Keratinocyte (primary cell): ENCODE data around the gene PPP6R1. TPM values are rescaled to one million over a fixed set of nuclear protein-coding genes. Genes with fewer than 3 reads are reported as not detected.

Source experiments
- DNase-seq: peaks from one replicate; pipeline ENCODE4 v3.0.0-alpha.2; 2011; ENCODE audit warnings: low read depth, missing footprints, low spot score
- FAIRE-seq: peaks from 2 replicates; lab custom pipeline; 2011; peaks lifted over from hg19 to GRCh38; lab: Jason Lieb, UNC
- H2AFZ ChIP-seq: 2 replicates; pipeline ENCODE4 v1.6.0; 2012; ENCODE audit warnings: low read length, control low read depth, inconsistent platforms; ENCODE audit not compliant: control insufficient read depth
- H3K27ac ChIP-seq: 2 replicates; pipeline ENCODE4 v1.5.1; 2011; ENCODE audit warnings: low read length; ENCODE audit not compliant: control insufficient read depth, insufficient read depth
- H3K27me3 ChIP-seq: 3 replicates; pipeline ENCODE4 v1.6.0; 2011; ENCODE audit warnings: low read length; ENCODE audit not compliant: control insufficient read depth, insufficient read depth; ENCODE audit errors: extremely low read depth
- H3K36me3 ChIP-seq, 2 experiments: 2 replicates in 1 of 2; 3 replicates in 1 of 2; pipeline ENCODE4 v1.5.1; 2011; ENCODE audit warnings: low read length in 2 of 2, mild to moderate bottlenecking in 1 of 2; ENCODE audit not compliant: control insufficient read depth in 2 of 2, insufficient read depth in 2 of 2; ENCODE audit errors: extremely low read depth in 1 of 2
- H3K4me1 ChIP-seq: 3 replicates; pipeline ENCODE4 v1.5.1; 2011; ENCODE audit warnings: low read length; ENCODE audit not compliant: control insufficient read depth, insufficient read depth; ENCODE audit errors: extremely low read depth
- H3K4me2 ChIP-seq: 3 replicates; pipeline ENCODE4 v1.6.0; 2011; ENCODE audit warnings: low read depth, low read length; ENCODE audit not compliant: control insufficient read depth, insufficient read depth; ENCODE audit errors: extremely low read depth
- H3K4me3 ChIP-seq, 3 experiments: fragments of 200-600 bp in 1 of 3; sonication (generic) in 1 of 3; 2 replicates in 2 of 3; 3 replicates in 1 of 3; pipeline ENCODE4 v1.5.1; 2011 to 2016; ENCODE audit warnings: low read length in 3 of 3, mild to moderate bottlenecking in 3 of 3, control low read depth in 2 of 3, inconsistent platforms in 1 of 3, low read depth in 1 of 3, mixed read lengths in 1 of 3, mixed run types in 1 of 3, moderate library complexity in 1 of 3; ENCODE audit not compliant: control insufficient read depth in 2 of 3, insufficient read depth in 2 of 3; ENCODE audit errors: extremely low read depth in 1 of 3
- H3K79me2 ChIP-seq: 2 replicates; pipeline ENCODE4 v1.6.0; 2012; ENCODE audit warnings: low read length; ENCODE audit not compliant: control insufficient read depth, insufficient read depth
- H3K9ac ChIP-seq: 3 replicates; pipeline ENCODE4 v1.6.0; 2011; ENCODE audit warnings: low read length; ENCODE audit not compliant: control insufficient read depth, insufficient read depth; ENCODE audit errors: extremely low read depth
- H3K9me1 ChIP-seq: 3 replicates; pipeline ENCODE4 v1.6.0; 2011; ENCODE audit warnings: low read length; ENCODE audit not compliant: control insufficient read depth, insufficient read depth; ENCODE audit errors: extremely low read depth
- H3K9me3 ChIP-seq: 2 replicates; pipeline ENCODE4 v1.5.1; 2012; ENCODE audit warnings: low read depth, low read length; ENCODE audit not compliant: control insufficient read depth
- H4K20me1 ChIP-seq: 3 replicates; pipeline ENCODE4 v1.6.0; 2011; ENCODE audit warnings: low read length; ENCODE audit not compliant: control insufficient read depth, insufficient read depth; ENCODE audit errors: extremely low read depth
- CTCF ChIP-seq, 3 experiments: IDR thresholded peaks in 1 of 3; conservative IDR thresholded peaks in 1 of 3; optimal IDR thresholded peaks in 1 of 3; 2 replicates in 2 of 3; 3 replicates in 1 of 3; pipeline versions ENCODE3 to v1.5.1; 2011; ENCODE audit warnings: low read length in 3 of 3, mild to moderate bottlenecking in 3 of 3, moderate library complexity in 2 of 3, control low read depth in 1 of 3, inconsistent platforms in 1 of 3; ENCODE audit not compliant: insufficient read depth in 2 of 3; ENCODE audit errors: extremely low read depth in 1 of 3
- EZH2 ChIP-seq: IDR thresholded peaks from one replicate; pipeline ENCODE4 v1.6.1; 2012; ENCODE audit warnings: inconsistent platforms, mild to moderate bottlenecking, low read length, moderate library complexity
- dilution Hi-C: fragments of 300-500 bp; cut with MboI; formaldehyde crosslinking; loops from one replicate; pipeline ENCODE4 v1.7.0; 2020; ENCODE audit warnings: low sequenced_read_pairs; ENCODE audit not compliant: extremely low pct_ligation_motif_present
- polyA plus RNA-seq, 5 experiments: library from polyadenylated mRNA; depleted of rRNA in 3 of 5; stranded (reverse) in 3 of 5; stranded (forward) in 1 of 5; unstranded in 1 of 5; fragments of >200 nt; gene quantifications; 1 replicate in 1 of 5; 2 replicates in 3 of 5; 3 replicates in 1 of 5; pipeline versions ENCODE4 v1.2.1 to v1.2.3, GENCODE V29; 2011 to 2012; ENCODE audit warnings: missing spikeins in 2 of 5, low read depth in 1 of 5, low replicate concordance in 1 of 5

PPP6R1 gene
- polyA plus RNA-seq, 1 donor (not counting 4 experiments of a cell fraction or from before 2014, with no cell fraction given), result 26.7 TPM

GRCh38 chr19:55245236-55245904 is 13.4 kb downstream of the PPP6R1 start:
- dilution Hi-C loops, result no loop called here

GRCh38 chr19:55244004-55244680 is 14.7 kb downstream of the PPP6R1 start:
- Histone ChIP-seq H3K4me1 (peaks cover 8% of the 10 kb centered on the region), H3K27ac (no peak overlapping the region), H3K9ac (no peak overlapping the region), H3K4me2 (no peak overlapping the region), H3K9me1 (peaks cover 2% of the 10 kb centered on the region), H3K27me3 (no peaks in the 10 kb centered on the region), H3K9me3 (no peaks in the 10 kb centered on the region), H3K79me2 (peaks cover 36% of the 10 kb centered on the region), H3K4me3 (no peak overlapping the region), H3K36me3 (peaks cover 40 to 46% of the 10 kb centered on the region in 2 experiments), H2AFZ (no peak overlapping the region), H4K20me1 (peaks cover 15% of the 10 kb centered on the region)
- DNase-seq (no peak), FAIRE-seq (no peak)
- TF ChIP-seq CTCF (optimal IDR thresholded peaks at IDR 0.05 in 1 of 3, IDR thresholded peaks at IDR 0.05 in 1 of 3, conservative IDR thresholded peaks at IDR 0.05 in 1 of 3; ENCODE audit: extremely low read depth in 1 of 3, insufficient read depth in 2 of 3, low read length in 3 of 3), result no peak
- dilution Hi-C loops, result no loop called here

More at GRCh38 chr19:55245236-55245904, 13.4 kb downstream of the PPP6R1 start:
- H3K9ac ChIP-seq, result no peak overlapping the region
- H4K20me1 ChIP-seq, result peaks cover 21% of the 10 kb centered on the region
- peaks cover 49% of the 10 kb centered on the region for H3K79me2 ChIP-seq
- no peak for FAIRE-seq
- H3K27me3 ChIP-seq, result no peaks in the 10 kb centered on the region
- no peak overlapping the region for H3K27ac ChIP-seq
- peaks cover 8% of the 10 kb centered on the region for H3K4me1 ChIP-seq
- no peak overlapping the region for H3K4me2 ChIP-seq
- peaks cover 2% of the 10 kb centered on the region for H3K9me1 ChIP-seq
- TF ChIP-seq EZH2, result no peak
- no peak for TF ChIP-seq CTCF (optimal IDR thresholded peaks at IDR 0.05 in 1 of 3, IDR thresholded peaks at IDR 0.05 in 1 of 3, conservative IDR thresholded peaks at IDR 0.05 in 1 of 3; ENCODE audit: extremely low read depth in 1 of 3, insufficient read depth in 2 of 3, low read length in 3 of 3)
- H3K36me3 ChIP-seq, result peaks cover 32 to 34% of the 10 kb centered on the region in 2 experiments
- no peak for DNase-seq
- H3K9me3 ChIP-seq, result no peaks in the 10 kb centered on the region
- H3K4me3 ChIP-seq, result no peak overlapping the region
- H2AFZ ChIP-seq, result no peak overlapping the region
